Superior temporal gyrus (tissue), 1 donor: ENCODE measurements around the gene HOXA2.

Experiments used
- DNase-seq: peaks from one replicate; pipeline ENCODE4 v3.0.0-alpha.2; 2016; ENCODE audit errors: extremely low spot score

The HOXA2 gene

GRCh38 chr7:27141137-27141922, 38.8 kb upstream of the HOXA2 start:
- DNase-seq: no peak

- no peak for DNase-seq
Observed at GRCh38 chr7:27140126-27140857, 37.8 kb upstream of the HOXA2 start.

GRCh38 chr7:27139334-27140125, 37.0 kb upstream of the HOXA2 start:
- DNase-seq: no peak

- DNase-seq: no peak
Observed at GRCh38 chr7:27138985-27139333, 36.5 kb upstream of the HOXA2 start.

- no peak for DNase-seq
Observed at GRCh38 chr7:27138472-27138871, 36.0 kb upstream of the HOXA2 start.

- no peak for DNase-seq
Observed at GRCh38 chr7:27137640-27138315, 35.3 kb upstream of the HOXA2 start.

DNA sequence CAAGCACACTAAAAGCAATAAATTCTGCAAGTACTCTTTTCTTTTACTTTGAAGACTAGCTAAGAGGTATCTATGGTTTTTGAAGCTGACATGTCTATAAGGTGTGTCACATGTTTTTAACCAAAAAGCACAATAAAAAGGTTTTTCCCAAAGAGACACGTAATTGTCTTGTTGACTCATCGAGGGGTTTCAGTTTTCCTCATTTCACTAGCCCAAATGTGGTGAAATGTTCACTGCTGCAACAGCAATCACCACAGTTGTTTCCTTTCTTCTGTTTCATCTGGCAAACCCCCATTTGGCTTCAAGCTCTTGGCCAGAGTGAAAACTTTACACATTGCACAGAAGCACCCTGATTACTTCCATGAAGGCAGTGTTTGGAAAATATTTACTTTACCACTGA, 31.9 kb upstream of the HOXA2 start:
- no peak for DNase-seq

GRCh38 chr7:27133409-27134231, 31.1 kb upstream of the HOXA2 start:
- no peak for DNase-seq

DNA sequence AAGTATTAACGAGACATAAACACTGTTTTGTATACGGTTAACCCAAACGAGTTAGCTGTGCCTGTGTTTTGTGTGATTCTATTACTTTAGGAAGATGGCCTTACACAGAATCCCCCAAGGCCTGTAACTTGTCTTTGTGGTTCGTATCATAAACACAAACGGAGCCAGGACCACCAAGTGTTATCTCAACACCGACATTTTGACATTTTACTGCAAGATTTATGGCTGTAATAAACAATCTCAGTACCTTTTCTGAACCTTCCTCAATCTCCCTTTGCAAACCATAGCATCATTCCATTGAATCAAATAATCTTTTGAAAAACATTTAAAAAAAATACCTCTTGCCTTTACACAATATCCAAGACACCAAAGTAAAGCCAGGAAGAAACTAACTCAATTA, 30.5 kb upstream of the HOXA2 start:
- DNase-seq: no peak

DNA sequence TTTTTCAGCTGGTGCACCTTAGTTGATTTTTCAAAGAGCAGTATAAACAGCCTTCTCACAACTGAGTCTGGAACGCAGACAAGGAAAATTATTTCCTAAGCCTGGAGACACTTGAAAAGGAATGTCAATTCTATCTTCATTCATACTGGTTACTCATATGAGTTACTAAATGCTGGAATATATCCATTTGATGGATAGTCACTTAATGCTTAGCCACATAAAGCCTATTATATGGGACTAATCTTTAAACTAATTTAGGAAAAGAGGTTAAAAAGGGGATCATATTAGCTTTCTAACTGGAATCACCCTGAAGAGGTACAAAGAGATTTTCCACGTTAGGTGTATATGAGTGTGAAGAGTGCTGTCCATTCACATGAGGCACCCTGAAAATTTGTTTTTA, 29.7 kb upstream of the HOXA2 start:
- DNase-seq: no peak

DNA sequence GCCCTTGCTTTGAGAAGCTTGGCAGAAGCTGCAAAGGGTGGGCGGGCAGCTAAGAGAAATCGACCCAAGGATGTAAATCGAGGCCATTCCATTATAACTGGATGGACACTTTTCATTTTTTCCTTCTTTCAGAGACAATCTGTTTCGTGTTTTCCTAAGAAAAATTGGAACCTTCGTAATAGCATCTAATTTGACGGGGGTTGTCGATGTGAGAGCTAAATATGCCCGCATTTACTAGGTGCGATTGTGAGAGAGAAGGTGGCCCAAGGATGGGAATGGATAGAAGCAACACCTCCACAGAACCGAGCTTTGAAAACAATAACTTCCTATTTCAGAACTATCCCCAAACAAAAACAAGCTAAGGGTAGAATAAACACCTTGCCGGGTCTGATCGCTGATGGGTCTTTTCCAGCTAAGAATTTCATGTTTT, 28.9 kb upstream of the HOXA2 start:
- DNase-seq: no peak

DNA sequence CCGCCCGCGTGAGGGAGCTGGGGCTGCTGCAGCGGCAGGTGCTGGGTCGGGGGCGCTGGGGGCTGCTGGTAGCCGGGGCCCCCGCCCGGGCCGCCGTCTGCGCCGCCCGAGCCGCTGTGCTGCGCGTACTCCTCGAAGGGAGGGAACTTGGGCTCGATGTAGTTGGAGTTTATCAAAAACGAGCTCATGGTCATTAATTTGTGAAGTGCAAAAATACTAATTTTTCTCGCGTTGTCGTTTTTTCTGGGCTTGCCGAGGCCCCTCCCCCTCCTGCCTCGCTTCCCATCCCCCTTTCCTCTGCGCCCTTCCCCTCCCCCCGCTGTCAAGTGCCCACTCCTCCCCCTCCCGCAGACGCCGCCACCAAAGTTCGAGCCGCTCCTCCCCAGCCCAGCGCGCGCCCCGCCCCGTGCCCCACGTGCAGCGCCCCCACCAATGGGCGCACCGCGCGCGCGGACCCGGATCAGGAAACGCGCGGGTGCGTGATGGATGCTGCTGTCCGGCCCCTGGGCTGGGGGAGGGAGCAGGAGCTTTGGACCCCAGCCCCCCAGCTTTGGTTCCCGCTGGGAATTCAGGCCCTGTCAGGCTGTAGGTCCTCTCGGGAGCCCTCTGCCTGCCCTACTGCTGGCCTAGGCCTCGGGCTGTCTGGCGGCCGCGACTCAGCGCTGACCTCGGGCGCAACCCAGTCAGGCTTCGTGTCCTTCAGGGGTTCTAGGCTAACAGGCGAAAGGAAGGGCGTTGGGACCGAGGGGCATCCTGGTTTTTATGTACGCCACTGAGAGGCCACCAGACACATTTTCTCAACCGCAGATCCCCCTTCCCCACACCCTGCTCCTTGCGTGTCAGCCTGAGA, 28.3 kb upstream of the HOXA2 start, which contains the start of gene HOXA4:
Gene HOXA4 (minus strand): TSS at position 218 of the 850 bp plus-strand sequence. CDS start 24 bp downstream, at position 194.
- no peak for DNase-seq

GRCh38 chr7:27129729-27130539, 27.5 kb upstream of the HOXA2 start:
- no peak for DNase-seq

DNA sequence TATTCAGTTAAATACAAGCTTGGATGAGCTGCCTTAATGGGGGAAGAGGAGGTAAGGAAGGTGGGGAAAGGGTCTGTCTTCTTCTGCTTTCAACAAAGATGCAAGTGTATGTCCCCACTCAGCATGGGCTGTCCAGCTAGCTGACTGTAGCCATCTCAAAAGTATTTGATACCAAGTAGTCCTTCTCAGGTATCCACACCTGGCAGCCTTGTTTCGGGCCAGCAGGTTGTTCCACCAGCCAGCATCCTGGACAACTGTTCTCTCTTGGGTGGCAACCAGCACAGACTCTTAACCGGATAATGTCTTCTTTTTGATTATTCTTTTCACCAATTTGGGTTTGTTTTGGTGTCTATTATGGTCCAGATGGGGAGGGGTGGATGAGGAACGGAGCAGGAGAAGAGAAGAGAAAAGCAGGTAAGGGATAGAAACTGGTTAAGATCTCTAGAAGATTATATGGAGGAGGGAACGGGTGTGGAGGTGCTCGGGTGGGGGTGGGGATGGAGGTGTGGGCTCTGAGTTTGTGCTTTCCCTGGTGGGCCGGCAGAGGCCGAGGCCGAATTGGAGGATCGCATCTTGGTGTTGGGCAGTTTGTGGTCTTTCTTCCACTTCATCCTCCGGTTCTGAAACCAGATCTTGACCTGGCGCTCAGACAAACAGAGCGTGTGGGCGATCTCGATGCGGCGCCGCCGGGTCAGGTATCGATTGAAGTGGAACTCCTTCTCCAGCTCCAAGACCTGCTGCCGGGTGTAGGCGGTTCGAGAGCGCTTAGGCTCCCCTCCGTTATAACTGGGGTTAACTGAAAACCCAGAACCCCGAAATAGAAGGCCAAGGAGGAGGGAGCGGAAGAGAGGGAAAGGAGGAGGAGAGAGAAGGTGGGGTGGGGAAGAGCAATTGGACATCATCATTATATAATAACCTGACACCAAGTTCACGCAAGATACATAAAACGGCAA, 26.6 kb upstream of the HOXA2 start:
- no peak for DNase-seq

- no peak for DNase-seq
Observed at GRCh38 chr7:27128034-27128433, 25.6 kb upstream of the HOXA2 start.

- no peak for DNase-seq
Observed at GRCh38 chr7:27126596-27127327, 24.3 kb upstream of the HOXA2 start.

- no peak for DNase-seq
Observed at GRCh38 chr7:27125986-27126394, 23.5 kb upstream of the HOXA2 start.
